T-helper 17 cell (primary cell): Measurements from ENCODE around the gene KDELR3. TPM values are rescaled to one million over a fixed set of nuclear protein-coding genes. Genes with fewer than 3 reads are reported as not detected.

Experiments used
- total RNA-seq, 4 donors: library from RNA in 2 of 4; stranded (reverse) in 2 of 4; gene quantifications; one replicate each; pipeline ENCODE4 v1.2.3 and lab custom pipeline; 2022 to 2026

KDELR3 gene
- total RNA-seq, 2 donors from 2014 or later: not detected

Other genes starting within 250 kb of the KDELR3 start
- 10 to 100 TPM; 53.3 TPM for gene TMEM184B, start 195.1 kb upstream of the KDELR3 start, total RNA-seq
- gene CSNK1E, start 150.7 kb upstream of the KDELR3 start, total RNA-seq: 100 to 1,000 TPM; 157 to 174 TPM
- not detected for gene KCNJ4, start 12.9 kb upstream of the KDELR3 start, total RNA-seq
- gene DDX17, start 38.2 kb downstream of the KDELR3 start, total RNA-seq: 100 to 1,000 TPM; 526 to 546 TPM
- not detected for gene DMC1, start 102.1 kb downstream of the KDELR3 start, total RNA-seq
- gene FAM227A, start 188.3 kb downstream of the KDELR3 start, total RNA-seq: under 1 TPM; 0.77 to 0.91 TPM
- 10 to 100 TPM; 11.9 to 12.3 TPM for gene CBY1, start 188.5 kb downstream of the KDELR3 start, total RNA-seq
- 10 to 100 TPM; 56.3 to 63.5 TPM for gene TOMM22, start 213.9 kb downstream of the KDELR3 start, total RNA-seq
- gene JOSD1, start 232.8 kb downstream of the KDELR3 start, total RNA-seq: 100 to 1,000 TPM; 132 to 157 TPM
- 100 to 1,000 TPM; 220 to 235 TPM for gene GTPBP1, start 237.8 kb downstream of the KDELR3 start, total RNA-seq